Liver (tissue), 9 donors: ENCODE measurements around the gene PDLIM1. TPM values are rescaled to one million over a fixed set of nuclear protein-coding genes. Genes with fewer than 3 reads are reported as not detected.

ENCODE experiments used
- DNase-seq: peaks from one replicate; pipeline ENCODE4 v3.0.0-alpha.2; 2017; ENCODE audit warnings: low spot score
- H3K27ac ChIP-seq, 2 donors: one replicate each; pipeline ENCODE4 v1.7.0; 2013; ENCODE audit warnings: inconsistent platforms in 2 of 2, low read length in 2 of 2, control low read depth in 1 of 2, low read depth in 1 of 2, mild to moderate bottlenecking in 1 of 2
- H3K27me3 ChIP-seq, 4 donors: one replicate each; pipeline versions ENCODE4 v1.6.1 to v1.7.0; 2013; ENCODE audit warnings: low read length in 3 of 4, inconsistent platforms in 1 of 4, mild to moderate bottlenecking in 1 of 4, moderate library complexity in 1 of 4; ENCODE audit not compliant: control insufficient read depth in 4 of 4, insufficient read depth in 4 of 4
- H3K36me3 ChIP-seq, 4 donors: one replicate each; pipeline versions ENCODE4 v1.6.1 to v1.7.0; 2013; ENCODE audit warnings: low read length in 3 of 4, mild to moderate bottlenecking in 3 of 4, low read depth in 1 of 4, moderate library complexity in 1 of 4; ENCODE audit not compliant: control insufficient read depth in 4 of 4, insufficient read depth in 3 of 4
- H3K4me1 ChIP-seq, 4 donors: one replicate each; pipeline versions ENCODE4 v1.6.1 to v1.7.0; 2013; ENCODE audit warnings: low read length in 3 of 4, mild to moderate bottlenecking in 3 of 4, moderate library complexity in 1 of 4; ENCODE audit not compliant: control insufficient read depth in 4 of 4, insufficient read depth in 4 of 4
- H3K4me3 ChIP-seq, 3 donors: one replicate each; pipeline versions ENCODE4 v1.6.1 to v1.7.0; 2013; ENCODE audit warnings: low read length in 3 of 3, control low read depth in 1 of 3, low read depth in 1 of 3, mild to moderate bottlenecking in 1 of 3
- H3K9ac ChIP-seq, 2 donors: one replicate each; pipeline ENCODE4 v1.7.0; 2013; ENCODE audit warnings: low read length in 2 of 2, mild to moderate bottlenecking in 2 of 2, moderate library complexity in 2 of 2, control low read depth in 1 of 2, low read depth in 1 of 2
- H3K9me3 ChIP-seq, 4 donors: one replicate each; pipeline versions ENCODE4 v1.6.1 to v1.7.0; 2013; ENCODE audit warnings: low read length in 3 of 4; ENCODE audit not compliant: control insufficient read depth in 4 of 4
- EGR1 ChIP-seq, 2 donors: IDR thresholded peaks; 2 replicates each; pipeline ENCODE4 v1.6.1; 2016 to 2018; ENCODE audit warnings: antibody characterized with exemption in 2 of 2, low read depth in 2 of 2
- FOXA1 ChIP-seq: IDR thresholded peaks from 2 replicates; pipeline ENCODE4 v1.6.1; 2016; ENCODE audit warnings: antibody characterized with exemption
- FOXA2 ChIP-seq: IDR thresholded peaks from 2 replicates; pipeline ENCODE4 v1.6.1; 2016; ENCODE audit warnings: antibody characterized with exemption
- GABPA ChIP-seq, 2 donors: IDR thresholded peaks in 1 of 2; conservative IDR thresholded peaks in 1 of 2; 2 replicates each; pipeline ENCODE4 v1.6.1; 2016; ENCODE audit warnings: antibody characterized with exemption in 2 of 2, mild to moderate bottlenecking in 1 of 2, moderate library complexity in 1 of 2
- HNF4A ChIP-seq, 2 donors: conservative IDR thresholded peaks; 2 replicates each; pipeline ENCODE4 v1.6.1; 2016; ENCODE audit warnings: antibody characterized with exemption in 2 of 2, mild to moderate bottlenecking in 2 of 2
- JUND ChIP-seq, 2 donors: IDR thresholded peaks; 2 replicates each; pipeline ENCODE4 v1.6.1; 2016; ENCODE audit warnings: antibody characterized with exemption in 2 of 2
- MAX ChIP-seq: IDR thresholded peaks from 2 replicates; pipeline ENCODE4 v1.6.1; 2016; ENCODE audit warnings: antibody characterized with exemption
- NR2F2 ChIP-seq: IDR thresholded peaks from 2 replicates; pipeline ENCODE4 v1.6.1; 2016; ENCODE audit warnings: antibody characterized with exemption
- RAD21 ChIP-seq, 2 donors: IDR thresholded peaks; 2 replicates each; pipeline ENCODE4 v1.6.1; 2016; ENCODE audit warnings: antibody characterized with exemption in 2 of 2, mild to moderate bottlenecking in 2 of 2
- REST ChIP-seq: IDR thresholded peaks from 2 replicates; pipeline ENCODE4 v1.6.1; 2016; ENCODE audit warnings: antibody characterized with exemption, mild to moderate bottlenecking
- RXRA ChIP-seq, 2 donors: IDR thresholded peaks; 2 replicates each; pipeline ENCODE4 v1.6.1; 2017 to 2018; ENCODE audit warnings: antibody characterized with exemption in 2 of 2, mild to moderate bottlenecking in 1 of 2
- TAF1 ChIP-seq: conservative IDR thresholded peaks from 2 replicates; pipeline ENCODE4 v1.6.1; 2016; ENCODE audit warnings: antibody characterized with exemption, mild to moderate bottlenecking
- YY1 ChIP-seq: IDR thresholded peaks from 2 replicates; pipeline ENCODE4 v1.6.1; 2016; ENCODE audit warnings: antibody characterized with exemption, mild to moderate bottlenecking
- ZBTB33 ChIP-seq: IDR thresholded peaks from 2 replicates; pipeline ENCODE4 v1.6.1; 2016; ENCODE audit warnings: antibody characterized with exemption
- WGBS: extraction: QIAGEN DNeasy Blood & Tissue Kit; methylation state at CpG from one replicate; pipeline ENCODE4 v1.1.7; 2013; 5-methylcytosine and 5-hydroxymethylcytosine counted together
- polyA plus RNA-seq, 2 donors: library from polyadenylated mRNA; stranded (reverse) in 1 of 2; unstranded in 1 of 2; fragments of 200-250 nt in 1 of 2; fragments of >200 nt in 1 of 2; fragmentation: Nextera tagmentation in 1 of 2; extraction: Ambion mirVana in 1 of 2; gene quantifications; one replicate each; pipeline versions ENCODE4 v1.2.1 to v1.2.3, GENCODE V29; 2013 to 2015
- total RNA-seq, 2 donors: library from RNA; depleted of rRNA; stranded (reverse); fragments of >200 nt; gene quantifications; one replicate each; pipeline ENCODE4 v1.2.3, GENCODE V29; 2014
- TF ChIP-seq, protein P1 (sequence below): IDR thresholded peaks from 2 replicates; pipeline ENCODE4 v1.6.1; 2016; ENCODE audit warnings: antibody characterized with exemption
- TF ChIP-seq, protein P2 (sequence below): fragments of 150-350 bp; IDR thresholded peaks from 2 replicates; pipeline ENCODE4 v1.5.1; 2017; ENCODE audit warnings: improper control_type of control experiment, low read depth, low read length; ENCODE audit not compliant: missing input control
- donor health status: healthy.
- donor health status: healthy.
- donor health status: healthy.
- donor health status: healthy.
- donor health status: healthy.

PDLIM1 gene
- total and polyA plus RNA-seq, 4 donors = 16.8 to 73.4 (median 44.5) TPM

DNA sequence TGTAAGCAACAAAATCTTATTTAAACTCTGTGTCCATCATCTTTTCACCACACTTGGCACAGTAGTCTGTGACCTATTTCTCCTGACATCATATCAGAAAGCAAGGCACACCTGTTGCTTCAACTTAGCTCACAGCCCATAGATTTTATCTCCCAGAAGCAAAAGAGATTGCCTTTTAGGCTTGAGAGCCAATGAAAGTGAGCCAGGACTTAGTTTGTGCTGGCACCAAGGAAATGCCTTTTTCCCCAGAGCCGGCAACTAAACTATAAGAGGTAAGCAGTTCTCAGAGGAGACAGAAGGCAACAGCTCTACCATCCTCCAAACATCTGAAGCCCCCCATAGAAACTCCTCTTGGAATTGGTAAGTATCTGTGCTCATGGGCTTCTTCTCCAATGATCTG, 96.9 kb downstream of the PDLIM1 start, which contains the start of gene ACSM6:
Gene ACSM6, plus strand, starts transcription at position 295 of the 400 bp plus-strand sequence. CDS start 248 bp downstream, outside the sequence.
- no peaks in the 10 kb centered on the region for H3K4me1 ChIP-seq
- DNase-seq = no peak
- no peaks in the 10 kb centered on the region for H3K9me3 ChIP-seq
- H3K36me3 ChIP-seq = no peaks in the 10 kb centered on the region
- no peak within 1 kb of the TSS for H3K4me3 ChIP-seq
- H3K9ac ChIP-seq = no peak within 1 kb of the TSS
- H3K27ac ChIP-seq = no peak within 1 kb of the TSS
- H3K27me3 ChIP-seq = no peaks in the 10 kb centered on the region
- TF ChIP-seq RXRA (IDR thresholded peaks at IDR 0.05) = no peak
- no peak for TF ChIP-seq YY1
- no peak for TF ChIP-seq FOXA2
- no peak for TF ChIP-seq GABPA (IDR thresholded peaks at IDR 0.05 in 1 of 2, conservative IDR thresholded peaks at IDR 0.05 in 1 of 2)
- no peak for TF ChIP-seq HNF4A (conservative IDR thresholded peaks at IDR 0.05)
- no peak for TF ChIP-seq MAX
- TF ChIP-seq, protein P1, sequence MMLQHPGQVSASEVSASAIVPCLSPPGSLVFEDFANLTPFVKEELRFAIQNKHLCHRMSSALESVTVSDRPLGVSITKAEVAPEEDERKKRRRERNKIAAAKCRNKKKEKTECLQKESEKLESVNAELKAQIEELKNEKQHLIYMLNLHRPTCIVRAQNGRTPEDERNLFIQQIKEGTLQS = no peak
- TF ChIP-seq EGR1 (IDR thresholded peaks at IDR 0.05; ENCODE audit: low read depth in 2 of 2) = no peak
- TF ChIP-seq REST = no peak
- TF ChIP-seq FOXA1 = no peak
- no peak for TF ChIP-seq RAD21 (IDR thresholded peaks at IDR 0.05)
- TF ChIP-seq, protein P2, sequence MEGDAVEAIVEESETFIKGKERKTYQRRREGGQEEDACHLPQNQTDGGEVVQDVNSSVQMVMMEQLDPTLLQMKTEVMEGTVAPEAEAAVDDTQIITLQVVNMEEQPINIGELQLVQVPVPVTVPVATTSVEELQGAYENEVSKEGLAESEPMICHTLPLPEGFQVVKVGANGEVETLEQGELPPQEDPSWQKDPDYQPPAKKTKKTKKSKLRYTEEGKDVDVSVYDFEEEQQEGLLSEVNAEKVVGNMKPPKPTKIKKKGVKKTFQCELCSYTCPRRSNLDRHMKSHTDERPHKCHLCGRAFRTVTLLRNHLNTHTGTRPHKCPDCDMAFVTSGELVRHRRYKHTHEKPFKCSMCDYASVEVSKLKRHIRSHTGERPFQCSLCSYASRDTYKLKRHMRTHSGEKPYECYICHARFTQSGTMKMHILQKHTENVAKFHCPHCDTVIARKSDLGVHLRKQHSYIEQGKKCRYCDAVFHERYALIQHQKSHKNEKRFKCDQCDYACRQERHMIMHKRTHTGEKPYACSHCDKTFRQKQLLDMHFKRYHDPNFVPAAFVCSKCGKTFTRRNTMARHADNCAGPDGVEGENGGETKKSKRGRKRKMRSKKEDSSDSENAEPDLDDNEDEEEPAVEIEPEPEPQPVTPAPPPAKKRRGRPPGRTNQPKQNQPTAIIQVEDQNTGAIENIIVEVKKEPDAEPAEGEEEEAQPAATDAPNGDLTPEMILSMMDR = no peak
- TF ChIP-seq NR2F2 = no peak
- no peak for TF ChIP-seq JUND (IDR thresholded peaks at IDR 0.05)
- no peak for TF ChIP-seq ZBTB33
- 94% methylated on average over 1 of the region's 1 CpG for WGBS

- H3K4me1 ChIP-seq = peaks cover 0 to 3% (median 0%) of the 10 kb centered on the region in 4 donors
- H3K9me3 ChIP-seq = no peaks in the 10 kb centered on the region
- H3K9ac ChIP-seq = no peak overlapping the region
- H3K36me3 ChIP-seq = no peaks in the 10 kb centered on the region
- DNase-seq = no peak
- no peaks in the 10 kb centered on the region for H3K27me3 ChIP-seq
- no peak overlapping the region for H3K27ac ChIP-seq
- no peak overlapping the region for H3K4me3 ChIP-seq
- TF ChIP-seq ZBTB33 (no peak), TAF1 (no peak), YY1 (no peak), FOXA1 (no peak)
Measured at GRCh38 chr10:95188593-95188992, 102.2 kb downstream of the PDLIM1 start.
